GM19193 (cell line): Measurements from ENCODE around the gene AKAP13.

Experiments
- POLR2A ChIP-seq: IDR thresholded peaks from 4 replicates; pipeline ENCODE4 v1.6.1; 2011; ENCODE audit not compliant: insufficient read depth, insufficient read length; ENCODE audit errors: extremely low read depth

The AKAP13 gene

GRCh38 chr15:85722374-85723152, 342.2 kb downstream of the AKAP13 start:
- no peak for TF ChIP-seq POLR2A

GRCh38 chr15:85723960-85724945, 343.9 kb downstream of the AKAP13 start:
- no peak for TF ChIP-seq POLR2A

- no peak for TF ChIP-seq POLR2A
Observed at GRCh38 chr15:85725019-85725418, 344.6 kb downstream of the AKAP13 start.

- no peak for TF ChIP-seq POLR2A
Observed at GRCh38 chr15:85725564-85725963, 345.2 kb downstream of the AKAP13 start.

GRCh38 chr15:85726454-85726853, 346.1 kb downstream of the AKAP13 start:
- TF ChIP-seq POLR2A = no peak

GRCh38 chr15:85727068-85727467, 346.7 kb downstream of the AKAP13 start:
- no peak for TF ChIP-seq POLR2A

GRCh38 chr15:85730001-85730820, 349.8 kb downstream of the AKAP13 start:
- TF ChIP-seq POLR2A = no peak

GRCh38 chr15:85733416-85733815, 353.0 kb downstream of the AKAP13 start:
- no peak for TF ChIP-seq POLR2A

GRCh38 chr15:85737061-85737460, 356.7 kb downstream of the AKAP13 start:
- TF ChIP-seq POLR2A = no peak

GRCh38 chr15:85741021-85741421, 360.6 kb downstream of the AKAP13 start:
- TF ChIP-seq POLR2A = no peak

- TF ChIP-seq POLR2A = no peak
Observed at GRCh38 chr15:85741662-85742061, 361.3 kb downstream of the AKAP13 start.

- TF ChIP-seq POLR2A = no peak
Observed at GRCh38 chr15:85742186-85742821, 361.9 kb downstream of the AKAP13 start.

GRCh38 chr15:85743392-85744055, 363.1 kb downstream of the AKAP13 start:
- no peak for TF ChIP-seq POLR2A

GRCh38 chr15:85744579-85744978, 364.2 kb downstream of the AKAP13 start:
- TF ChIP-seq POLR2A = no peak
